Neural progenitor cell (in vitro differentiated cells): Measurements from ENCODE around the gene TRAM2. TPM values are rescaled to one million over a fixed set of nuclear protein-coding genes. Genes with fewer than 3 reads are reported as not detected.

Experiments used
- DNase-seq: peaks from one replicate; pipeline ENCODE4 v3.0.0-alpha.2; 2016; ENCODE audit warnings: low spot score
- H2AFZ ChIP-seq: fragments of 200-600 bp; sonication (generic); replicated peaks from 2 replicates; pipeline ENCODE4 v1.6.1; 2016; ENCODE audit warnings: antibody characterized with exemption
- H3F3A ChIP-seq: fragments of 200-600 bp; sonication (generic); 2 replicates; pipeline ENCODE4 v1.6.1; 2016; ENCODE audit warnings: antibody characterized with exemption, low read depth
- H3K27ac ChIP-seq: fragments of 200-600 bp; sonication (generic); 2 replicates; pipeline ENCODE4 v1.5.1; 2016; ENCODE audit warnings: mild to moderate bottlenecking
- H3K27me3 ChIP-seq: fragments of 200-600 bp; sonication (generic); 2 replicates; pipeline ENCODE4 v1.6.1; 2016; ENCODE audit warnings: mild to moderate bottlenecking, moderate library complexity
- H3K36me3 ChIP-seq: fragments of 200-600 bp; sonication (generic); 2 replicates; pipeline ENCODE4 v1.5.1; 2016
- H3K4me1 ChIP-seq: fragments of 200-600 bp; sonication (generic); 2 replicates; pipeline ENCODE4 v1.6.1; 2016; ENCODE audit warnings: mixed run types
- H3K4me2 ChIP-seq: fragments of 200-600 bp; sonication (generic); 2 replicates; pipeline ENCODE4 v1.6.1; 2016
- H3K4me3 ChIP-seq: fragments of 200-600 bp; sonication (generic); 2 replicates; pipeline ENCODE4 v1.5.1; 2016
- H3K79me2 ChIP-seq: fragments of 200-600 bp; sonication (generic); 2 replicates; pipeline ENCODE4 v1.6.1; 2016; ENCODE audit warnings: low read depth
- H3K9ac ChIP-seq: fragments of 200-600 bp; sonication (generic); 2 replicates; pipeline ENCODE4 v1.6.1; 2016
- H3K9me3 ChIP-seq: fragments of 200-600 bp; sonication (generic); 2 replicates; pipeline ENCODE4 v1.5.1; 2016; ENCODE audit warnings: low read depth
- H4K20me1 ChIP-seq: fragments of 200-600 bp; sonication (generic); 2 replicates; pipeline ENCODE4 v1.6.1; 2016; ENCODE audit warnings: low read depth
- H3K27ac Mint-ChIP-seq: 3 replicates; pipeline ENCODE4 v1.8.0; 2021; ENCODE audit warnings: mixed read lengths
- H3K27me3 Mint-ChIP-seq: 2 replicates; pipeline ENCODE4 v1.8.0; 2022; ENCODE audit warnings: low read depth, mild to moderate bottlenecking, inconsistent platforms, moderate library complexity, mixed read lengths; ENCODE audit not compliant: insufficient read depth
- H3K36me3 Mint-ChIP-seq: 3 replicates; pipeline ENCODE4 v1.8.0; 2021; ENCODE audit warnings: mixed read lengths
- H3K4me1 Mint-ChIP-seq: 3 replicates; pipeline ENCODE4 v1.8.0; 2021; ENCODE audit warnings: mixed read lengths
- H3K4me3 Mint-ChIP-seq: 3 replicates; pipeline ENCODE4 v1.8.0; 2021; ENCODE audit warnings: mild to moderate bottlenecking, moderate library complexity, mixed read lengths
- H3K9me3 Mint-ChIP-seq: 3 replicates; pipeline ENCODE4 v1.8.0; 2020; ENCODE audit warnings: mixed read lengths
- CTCF ChIP-seq: fragments of 200-600 bp; sonication (generic); IDR thresholded peaks from 2 replicates; pipeline ENCODE4 v1.5.1; 2017; ENCODE audit warnings: antibody characterized with exemption, mild to moderate bottlenecking
- EZH2 ChIP-seq: fragments of 200-600 bp; sonication (generic); IDR thresholded peaks from 2 replicates; pipeline ENCODE4 v1.6.1; 2017; ENCODE audit warnings: antibody characterized with exemption, mild to moderate bottlenecking, moderate library complexity
- EZH2phosphoT487 ChIP-seq: fragments of 200-600 bp; sonication (generic); IDR thresholded peaks from 2 replicates; pipeline ENCODE4 v1.6.1; 2017; ENCODE audit warnings: antibody characterized with exemption
- total RNA-seq: library from RNA; depleted of rRNA; stranded (reverse); fragments of >200 nt; gene quantifications from 2 replicates; pipeline ENCODE4 v1.2.3, GENCODE V29; 2015; ENCODE audit warnings: low replicate concordance

TRAM2 gene
- total RNA-seq, 1 donor from 2014 or later, result 12.3 TPM

DNA sequence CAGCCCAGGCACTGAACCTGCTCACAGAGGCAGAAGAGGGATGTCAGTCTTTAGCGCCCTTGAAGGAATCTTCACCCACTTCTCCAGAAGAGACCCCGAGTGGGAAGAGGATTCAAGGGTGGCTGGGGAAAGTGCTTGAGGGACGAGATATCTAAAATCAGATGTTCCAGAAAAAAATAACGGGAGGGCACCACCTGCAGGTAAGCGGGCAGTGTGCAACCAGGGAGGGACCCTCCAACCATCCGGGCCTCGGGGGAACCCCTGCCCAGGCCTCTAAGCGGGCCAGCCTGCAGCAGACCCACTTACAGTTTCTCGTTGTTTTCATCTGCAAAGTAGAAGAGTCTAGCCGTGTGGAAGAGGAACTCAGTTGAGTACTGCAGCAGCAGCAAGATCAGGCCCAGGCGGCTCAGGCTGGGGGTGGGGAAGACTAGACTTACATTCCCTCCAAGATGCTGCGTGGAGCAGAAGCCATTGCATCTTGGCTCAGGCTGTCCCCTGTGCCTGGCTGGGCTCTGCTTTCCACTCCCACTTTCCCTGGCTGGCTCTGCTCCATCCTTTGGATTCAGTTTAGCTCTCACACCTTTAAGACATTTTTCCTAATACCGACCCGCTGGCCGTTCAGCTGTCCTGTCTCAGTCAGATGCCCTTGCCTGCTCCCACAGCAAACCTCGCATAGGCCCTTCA, 71.0 kb downstream of the TRAM2 start:
- Histone ChIP-seq H3F3A (no peaks in the 10 kb centered on the region), H2AFZ (no peak overlapping the region), H3K27ac (no peak overlapping the region), H3K9ac (no peak overlapping the region), H3K4me1 (peaks cover 3% of the 10 kb centered on the region), H3K79me2 (no peaks in the 10 kb centered on the region), H3K4me3 (no peak overlapping the region), H3K9me3 (no peaks in the 10 kb centered on the region), H3K36me3 (no peaks in the 10 kb centered on the region), H3K27me3 (no peaks in the 10 kb centered on the region), H4K20me1 (no peaks in the 10 kb centered on the region), H3K4me2 (no peak overlapping the region)
- no peaks in the 10 kb centered on the region for H3K27me3 Mint-ChIP-seq
- peaks cover 51% of the 10 kb centered on the region for H3K36me3 Mint-ChIP-seq
- no peak overlapping the region for H3K4me3 Mint-ChIP-seq
- no peak overlapping the region for H3K27ac Mint-ChIP-seq
- H3K4me1 Mint-ChIP-seq, result no peaks in the 10 kb centered on the region
- H3K9me3 Mint-ChIP-seq, result no peaks in the 10 kb centered on the region
- no peak for DNase-seq
- TF ChIP-seq CTCF, result peak; percentile 43
- TF ChIP-seq EZH2, result no peak

- Histone ChIP-seq H2AFZ (no peak overlapping the region), H4K20me1 (no peaks in the 10 kb centered on the region), H3K4me1 (peaks cover 3% of the 10 kb centered on the region), H3K27me3 (no peaks in the 10 kb centered on the region), H3K4me3 (no peak overlapping the region), H3K79me2 (no peaks in the 10 kb centered on the region), H3F3A (no peaks in the 10 kb centered on the region), H3K4me2 (no peak overlapping the region), H3K36me3 (no peaks in the 10 kb centered on the region), H3K27ac (no peak overlapping the region), H3K9me3 (no peaks in the 10 kb centered on the region), H3K9ac (no peak overlapping the region)
- H3K9me3 Mint-ChIP-seq, result no peaks in the 10 kb centered on the region
- peak overlapping the region; percentile 44 for H3K27ac Mint-ChIP-seq
- no peaks in the 10 kb centered on the region for H3K4me1 Mint-ChIP-seq
- H3K4me3 Mint-ChIP-seq, result peak overlapping the region; percentile 70
- TF ChIP-seq EZH2phosphoT487 (no peak), EZH2 (no peak), CTCF (no peak)
- H3K27me3 Mint-ChIP-seq, result no peaks in the 10 kb centered on the region
- H3K36me3 Mint-ChIP-seq, result peaks cover 42% of the 10 kb centered on the region
- no peak for DNase-seq
Measured at GRCh38 chr6:52504782-52505136, 72.1 kb downstream of the TRAM2 start.

DNA sequence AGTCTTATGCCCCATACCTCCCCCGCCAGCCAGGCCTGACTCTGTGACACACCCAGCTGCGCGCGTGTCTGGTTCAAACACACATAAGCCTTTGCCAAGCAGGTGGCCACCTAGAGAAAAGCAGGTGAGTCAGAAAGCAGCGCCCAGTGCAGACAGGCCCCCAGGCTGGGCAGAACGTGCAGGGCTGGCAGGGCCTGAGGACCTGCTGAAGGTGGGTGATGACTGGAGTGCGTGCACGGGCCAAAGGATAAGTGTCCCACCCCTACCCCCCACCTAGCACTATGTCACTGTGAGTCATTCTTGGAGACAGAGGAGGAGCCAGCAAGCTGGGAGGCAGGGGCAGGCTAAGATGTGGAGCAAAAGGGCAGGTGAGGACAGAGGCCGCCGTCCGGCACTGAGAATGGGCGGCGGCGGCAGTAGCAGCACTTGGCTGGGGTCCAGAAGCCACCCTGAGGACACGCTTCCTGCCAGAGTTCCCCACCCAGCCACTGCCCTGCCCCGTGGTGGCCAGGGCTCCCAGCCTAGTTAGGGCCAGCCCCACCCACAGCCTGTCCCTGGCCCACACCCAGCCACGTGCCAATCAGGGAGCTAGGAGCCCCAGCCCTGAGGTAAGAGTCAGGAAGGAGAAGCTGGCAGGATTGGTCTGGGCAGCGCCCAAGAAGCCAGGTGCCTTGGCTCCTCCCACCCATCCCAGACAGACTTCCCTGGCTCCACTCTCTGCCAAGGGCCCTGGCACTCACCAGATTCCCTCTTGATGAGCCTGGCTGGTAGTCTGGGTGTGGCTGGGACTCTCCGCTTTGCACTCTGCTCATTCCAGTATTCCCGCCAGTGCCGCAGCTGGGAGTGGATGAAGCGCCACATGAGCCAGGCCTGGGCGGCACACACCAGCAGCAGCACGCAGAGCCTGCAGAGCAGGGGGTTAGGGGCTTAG, 72.7 kb downstream of the TRAM2 start:
- Histone ChIP-seq H3K4me3 (no peak overlapping the region), H3K9me3 (no peaks in the 10 kb centered on the region), H3K27ac (no peak overlapping the region), H3K4me2 (no peak overlapping the region), H2AFZ (no peak overlapping the region), H3K79me2 (no peaks in the 10 kb centered on the region), H4K20me1 (no peaks in the 10 kb centered on the region), H3K4me1 (peaks cover 8% of the 10 kb centered on the region), H3K9ac (no peak overlapping the region), H3F3A (peaks cover 4% of the 10 kb centered on the region), H3K27me3 (no peaks in the 10 kb centered on the region), H3K36me3 (no peaks in the 10 kb centered on the region)
- peaks cover 35% of the 10 kb centered on the region for H3K36me3 Mint-ChIP-seq
- H3K4me1 Mint-ChIP-seq, result peaks cover 3% of the 10 kb centered on the region
- no peak for DNase-seq
- H3K27me3 Mint-ChIP-seq, result peaks cover 2% of the 10 kb centered on the region
- H3K4me3 Mint-ChIP-seq, result no peak overlapping the region
- TF ChIP-seq CTCF (no peak), EZH2phosphoT487 (no peak)
- H3K9me3 Mint-ChIP-seq, result no peaks in the 10 kb centered on the region
- H3K27ac Mint-ChIP-seq, result no peak overlapping the region
